Ovary (tissue), 9 donors: ENCODE data around the gene DAB2IP. TPM values are rescaled to one million over a fixed set of nuclear protein-coding genes. Genes with fewer than 3 reads are reported as not detected.
A peak's percentile ranks its signal among the peaks of the same experiment; 100 is the strongest.

Experiments used
- DNase-seq, 5 donors: peaks; one replicate each; pipeline ENCODE4 v3.0.0-alpha.2; 2019 to 2020
- H3K27ac ChIP-seq, 2 donors: fragments of 200-600 bp; one replicate each; pipeline versions ENCODE4 v1.5.1 to v1.8.0; 2019 to 2022
- H3K27me3 ChIP-seq: fragments of 200-600 bp; one replicate; pipeline ENCODE4 v1.8.0; 2022
- H3K36me3 ChIP-seq: fragments of 200-600 bp; sonication (generic); one replicate; pipeline ENCODE4 v1.5.1; 2019
- H3K4me1 ChIP-seq: one replicate; pipeline ENCODE4 v1.8.1; 2013; ENCODE audit warnings: mild to moderate bottlenecking, moderate library complexity; ENCODE audit not compliant: insufficient read depth
- H3K4me3 ChIP-seq: fragments of 200-600 bp; sonication (generic); one replicate; pipeline ENCODE4 v1.5.1; 2017
- H3K9me3 ChIP-seq, 2 donors: fragments of 200-600 bp in 1 of 2; sonication (generic) in 1 of 2; one replicate each; pipeline versions ENCODE4 v1.5.1 to v1.8.1; 2013 to 2019; ENCODE audit warnings: mild to moderate bottlenecking in 1 of 2, moderate library complexity in 1 of 2
- EP300 ChIP-seq: sonication (generic); formaldehyde crosslinking; IDR thresholded peaks from one replicate; pipeline ENCODE4 v1.6.1; 2017; ENCODE audit warnings: antibody characterized with exemption
- POLR2A ChIP-seq: fragments of 450-650 bp; IDR thresholded peaks from one replicate; pipeline ENCODE4 v1.6.1; 2017; ENCODE audit warnings: antibody characterized with exemption, mild to moderate bottlenecking, moderate library complexity
- WGBS, 3 donors: extraction: QIAGEN DNeasy Blood & Tissue Kit in 1 of 3; methylation state at CpG; one replicate each; pipeline versions ENCODE4 v1.1.5 to v1.1.7; 2013 to 2017; 5-methylcytosine and 5-hydroxymethylcytosine counted together
- intact Hi-C, 4 donors: fragments of 100-400 bp; cut with DNase I; formaldehyde crosslinking; loops; one replicate each; pipeline versions ENCODE4 v1.11.0 to v1.15.1; 2022 to 2023
- polyA plus RNA-seq, 2 donors: library from polyadenylated mRNA; stranded (reverse); fragments of 200-250 nt in 1 of 2; fragments of 350-450 nt in 1 of 2; fragmentation: Illumina TruSeq in 1 of 2; extraction: RNeasy Lipid Tissue Mini Kit (QIAGEN cat#74804) in 1 of 2; gene quantifications; one replicate each; pipeline ENCODE4 v1.2.3, GENCODE V29; 2013 to 2014
- total RNA-seq, 7 donors: library from RNA; depleted of rRNA in 2 of 7; stranded (reverse); fragments of >200 nt in 2 of 7; fragmentation: NEBNext Ultra II Directional in 3 of 7; extraction: Animal tissue kit (Norgen Biotek cat#: 25700) in 3 of 7; gene quantifications; one replicate each; pipeline versions ENCODE4 v1.1.0 to v1.2.4, GENCODE V29; 2016 to 2023
- TF ChIP-seq, protein P1 (sequence below), 3 donors: fragments of 450-650 bp in 2 of 3; fragments of 200-600 bp in 1 of 3; IDR thresholded peaks; one replicate each; pipeline versions ENCODE4 v1.5.1 to v1.8.0; 2016 to 2022; ENCODE audit warnings: antibody characterized with exemption in 3 of 3, mild to moderate bottlenecking in 1 of 3
- donor health status: DM: no; HTN: no; CAD: no; lungs with moderate emphysema.
- donor health status: DM: no; HTN: no; CAD: no.
- donor health status: Bipolar disorder and iron deficiency.
- donor health status: DM: yes; HTN: yes; CAD: no.
- donor health status: DM: no; HTN: no; CAD: no.
- donor health status: DM: yes; HTN: yes; CAD: no.

DAB2IP gene
- total and polyA plus RNA-seq, 9 donors: 9.3 to 95.0 (median 70.6) TPM

DNA sequence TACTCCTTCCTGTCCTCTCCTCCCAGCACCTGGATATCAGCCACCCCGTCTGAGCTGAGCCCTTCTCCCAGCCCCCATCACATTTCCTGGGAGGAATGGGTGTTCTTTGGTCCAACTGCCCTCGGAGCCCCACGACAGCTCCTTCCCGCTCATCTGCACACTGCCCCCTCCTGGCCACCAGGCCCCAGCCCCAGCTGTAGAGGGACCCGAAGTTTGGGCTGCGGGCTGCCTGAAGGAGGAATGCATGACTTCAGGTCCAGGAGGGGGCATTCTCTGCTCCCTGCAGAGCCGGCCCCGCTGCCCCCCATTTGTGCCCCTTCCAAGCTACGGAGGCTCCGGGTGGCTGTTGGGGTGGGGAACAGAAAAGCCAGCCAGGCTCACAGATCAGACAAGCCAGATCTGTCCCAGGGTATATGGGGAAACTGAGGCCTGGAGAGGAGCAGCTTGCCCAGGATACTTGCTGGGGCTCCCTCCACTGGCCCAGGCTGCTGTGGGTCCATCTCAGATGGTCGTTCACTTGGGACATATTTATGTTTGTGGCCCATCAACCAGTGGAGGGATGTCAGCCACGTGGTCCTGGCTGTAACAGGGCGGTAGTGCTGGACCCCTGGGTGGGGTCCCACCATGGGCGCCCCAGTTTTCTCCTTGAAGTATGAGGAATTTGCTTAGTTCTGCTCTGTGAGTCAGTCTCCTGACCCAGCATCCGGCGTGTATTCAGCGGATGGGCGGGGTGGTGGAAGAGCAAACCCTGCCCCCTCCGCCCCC is 33.1 kb downstream of the DAB2IP start:
- DNase-seq: peak in 3 of 5 donors; percentile 51 to 64 (median 56)
- TF ChIP-seq, protein P1, sequence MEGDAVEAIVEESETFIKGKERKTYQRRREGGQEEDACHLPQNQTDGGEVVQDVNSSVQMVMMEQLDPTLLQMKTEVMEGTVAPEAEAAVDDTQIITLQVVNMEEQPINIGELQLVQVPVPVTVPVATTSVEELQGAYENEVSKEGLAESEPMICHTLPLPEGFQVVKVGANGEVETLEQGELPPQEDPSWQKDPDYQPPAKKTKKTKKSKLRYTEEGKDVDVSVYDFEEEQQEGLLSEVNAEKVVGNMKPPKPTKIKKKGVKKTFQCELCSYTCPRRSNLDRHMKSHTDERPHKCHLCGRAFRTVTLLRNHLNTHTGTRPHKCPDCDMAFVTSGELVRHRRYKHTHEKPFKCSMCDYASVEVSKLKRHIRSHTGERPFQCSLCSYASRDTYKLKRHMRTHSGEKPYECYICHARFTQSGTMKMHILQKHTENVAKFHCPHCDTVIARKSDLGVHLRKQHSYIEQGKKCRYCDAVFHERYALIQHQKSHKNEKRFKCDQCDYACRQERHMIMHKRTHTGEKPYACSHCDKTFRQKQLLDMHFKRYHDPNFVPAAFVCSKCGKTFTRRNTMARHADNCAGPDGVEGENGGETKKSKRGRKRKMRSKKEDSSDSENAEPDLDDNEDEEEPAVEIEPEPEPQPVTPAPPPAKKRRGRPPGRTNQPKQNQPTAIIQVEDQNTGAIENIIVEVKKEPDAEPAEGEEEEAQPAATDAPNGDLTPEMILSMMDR (IDR thresholded peaks at IDR 0.05): peak in 2 of 3 donors; percentile 11 to 34
- TF ChIP-seq EP300: no peak
- H3K4me3 ChIP-seq: no peak overlapping the region

DNA sequence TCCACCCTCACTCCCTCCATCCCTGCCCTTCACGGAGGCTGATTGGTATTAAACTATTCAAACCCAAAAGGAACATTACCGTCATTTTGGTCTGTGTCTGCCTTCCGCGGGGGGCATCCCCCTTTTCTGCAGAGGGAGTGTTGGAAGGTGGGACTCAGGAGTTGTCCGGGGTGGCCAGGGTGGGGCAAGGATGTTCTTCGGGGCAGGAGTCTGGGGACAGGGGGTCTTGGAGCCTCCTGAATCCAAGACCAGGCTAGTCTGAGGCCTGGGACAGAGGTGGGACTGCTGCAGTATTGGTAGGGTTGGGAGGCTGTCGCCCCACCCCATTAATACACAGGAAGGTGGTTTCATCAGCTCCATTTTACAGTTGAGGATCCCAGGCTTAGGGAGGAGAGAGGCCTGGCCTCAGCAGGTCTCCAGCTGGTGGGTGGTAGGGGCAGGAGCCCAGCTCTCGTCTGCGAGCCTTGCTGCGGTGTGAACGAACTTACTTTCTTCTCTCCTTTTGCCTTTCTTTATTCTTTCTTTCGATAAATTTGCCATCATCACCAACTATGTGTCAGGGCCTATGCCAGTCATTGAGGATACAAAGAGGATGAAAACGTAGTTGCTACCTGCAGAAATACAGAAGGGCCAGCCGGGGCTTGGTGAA is 33.8 kb downstream of the DAB2IP start:
- no peak overlapping the region for H3K4me3 ChIP-seq
- H3K27ac ChIP-seq: no peak overlapping the region
- no peaks in the 10 kb centered on the region for H3K9me3 ChIP-seq
- H3K36me3 ChIP-seq: no peaks in the 10 kb centered on the region
- peak in 1 of 5 donors; percentile 17 for DNase-seq
- H3K27me3 ChIP-seq: no peaks in the 10 kb centered on the region
- TF ChIP-seq, protein P1 (IDR thresholded peaks at IDR 0.05): no peak
- TF ChIP-seq EP300 (no peak), POLR2A (no peak)
- intact Hi-C loops: loop anchor here (5.0 to 10.0 kb wide), 4 partner anchors 138 to 307 kb away; no protein-coding TSS in a partner anchor
- WGBS, 3 donors: 88 to 92% (median 91%) methylated on average over 14 of the region's 14 CpGs
- peaks cover 4% of the 10 kb centered on the region for H3K4me1 ChIP-seq

More for the DNA sequence above, 33.1 kb downstream of the DAB2IP start:
- WGBS, 3 donors: 73 to 75% (median 74%) methylated on average over 19 of the region's 19 CpGs
- Histone ChIP-seq H3K27me3 (no peaks in the 10 kb centered on the region), H3K4me1 (peaks cover 4% of the 10 kb centered on the region), H3K36me3 (no peaks in the 10 kb centered on the region), H3K9me3 (no peaks in the 10 kb centered on the region), H3K27ac (no peak overlapping the region)
- intact Hi-C loops: loop anchor here (5.0 to 10.0 kb wide), 4 partner anchors 137 to 308 kb away; no protein-coding TSS in a partner anchor

DNA sequence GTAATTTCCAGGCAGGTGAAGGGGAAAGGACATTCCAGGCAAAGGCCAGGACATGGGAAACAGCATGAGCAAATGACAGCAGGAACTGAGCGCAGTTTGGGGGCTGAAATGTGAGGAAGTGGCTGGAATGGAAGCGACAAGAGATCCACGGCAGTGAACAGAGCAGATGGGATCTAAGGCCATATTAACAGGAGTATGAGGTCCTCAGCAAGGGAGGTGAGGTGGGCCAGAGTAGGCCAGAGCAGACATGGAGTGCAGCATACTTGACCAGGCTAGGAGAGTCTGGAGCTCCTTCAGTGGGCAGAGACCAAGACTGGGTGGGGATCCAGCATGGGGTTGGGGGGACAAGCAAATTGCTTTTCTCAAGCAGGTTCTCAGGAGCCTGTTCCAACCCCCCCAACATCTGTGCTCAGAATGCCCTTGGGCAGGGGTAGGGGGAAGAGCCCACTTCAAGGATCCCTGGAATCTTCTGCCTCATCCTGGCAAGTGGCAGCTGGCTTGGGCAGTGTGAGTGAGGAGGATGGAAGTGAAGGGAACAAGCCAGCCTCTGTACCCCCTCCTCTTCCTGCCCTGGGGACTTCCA is 34.5 kb downstream of the DAB2IP start:
- DNase-seq: peak in 1 of 5 donors; percentile 17
- WGBS, 3 donors: 95 to 97% (median 97%) methylated on average over 3 of the region's 3 CpGs
- Histone ChIP-seq H3K36me3 (no peaks in the 10 kb centered on the region), H3K27me3 (no peaks in the 10 kb centered on the region), H3K4me1 (peaks cover 4% of the 10 kb centered on the region), H3K4me3 (no peak overlapping the region), H3K9me3 (no peaks in the 10 kb centered on the region), H3K27ac (no peak overlapping the region)
- intact Hi-C loops: loop anchor here (2.0 to 10.0 kb wide), 6 partner anchors 135 to 307 kb away; no protein-coding TSS in a partner anchor
- TF ChIP-seq, protein P1 (IDR thresholded peaks at IDR 0.05): no peak

DNA sequence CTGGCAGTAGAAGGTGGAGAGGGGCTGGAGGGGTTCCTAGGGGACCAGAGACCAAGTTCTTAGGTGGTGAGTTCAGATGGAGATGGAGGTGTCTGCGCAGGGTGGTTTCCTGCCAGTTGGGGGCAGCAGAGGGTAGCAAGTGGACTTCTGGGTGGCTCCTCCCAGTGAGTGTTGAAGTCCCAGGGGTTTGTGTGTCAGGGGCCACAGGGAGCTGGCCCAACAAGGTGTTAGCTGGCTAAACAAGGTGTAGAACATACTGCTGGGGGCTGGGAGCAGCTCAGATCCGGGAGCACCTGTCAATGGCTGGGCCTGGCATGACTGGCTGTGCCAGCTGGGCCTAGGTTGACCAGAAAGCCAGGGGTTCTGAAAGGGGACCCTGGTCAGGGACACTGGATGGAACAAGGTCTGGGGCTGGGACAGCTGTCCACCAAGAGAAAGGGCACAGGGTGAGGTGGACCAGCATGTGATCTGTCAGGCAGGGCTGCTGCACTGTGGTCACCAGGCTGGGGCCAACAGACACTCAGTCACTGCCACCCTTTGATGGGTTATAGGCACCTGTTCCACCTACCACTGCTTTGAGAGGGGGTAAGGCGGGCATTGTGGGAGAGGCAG is 35.6 kb downstream of the DAB2IP start:
- TF ChIP-seq, protein P1 (IDR thresholded peaks at IDR 0.05): peak; percentile 84 to 90 (median 89)
- TF ChIP-seq POLR2A: no peak
- TF ChIP-seq EP300: no peak
- Histone ChIP-seq H3K9me3 (no peaks in the 10 kb centered on the region), H3K27ac (peak overlapping the region in 1 of 2 donors; percentile 11), H3K4me1 (peaks cover 9% of the 10 kb centered on the region), H3K27me3 (no peaks in the 10 kb centered on the region), H3K36me3 (no peaks in the 10 kb centered on the region), H3K4me3 (no peak overlapping the region)
- peak; percentile 74 to 88 (median 87) for DNase-seq
- intact Hi-C loops: loop anchor here (2.0 to 10.0 kb wide), 6 partner anchors 136 to 306 kb away; no protein-coding TSS in a partner anchor
- WGBS, 3 donors: 70 to 78% (median 75%) methylated on average over 3 of the region's 3 CpGs
